GM21825 (cell line): Measurements from ENCODE around the gene ATOX1.
"Not testable (repeated sequence)": the region's sequence is repeated elsewhere in the genome, so short reads cannot be mapped to it uniquely, and the experiment has no call there.

Experiments used
- ATAC-seq: cut with Tn5 transposase; IDR thresholded peaks from one replicate; pipeline ENCODE4 v1.9.1; 2021; ENCODE audit warnings: mild to moderate bottlenecking, moderate library complexity; ENCODE audit not compliant: unreplicated experiment

ATOX1 gene

DNA sequence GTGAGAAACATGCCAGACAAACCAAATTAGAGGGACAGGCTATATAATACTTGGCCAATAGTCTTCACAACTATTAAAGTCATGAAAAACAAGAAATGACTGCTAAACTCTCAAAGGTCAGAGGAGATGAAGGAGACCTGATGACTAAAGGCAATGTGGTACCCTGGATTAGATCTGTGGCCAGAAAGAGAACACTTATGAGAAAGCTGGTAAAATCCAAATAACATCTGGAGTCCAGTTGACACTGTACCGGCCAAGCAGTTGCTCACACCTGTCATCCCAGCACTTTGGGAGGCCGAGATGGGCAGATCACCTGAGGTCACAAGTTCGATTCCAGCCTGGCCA lies 24.4 kb downstream of the ATOX1 start:
- no peak for ATAC-seq

DNA sequence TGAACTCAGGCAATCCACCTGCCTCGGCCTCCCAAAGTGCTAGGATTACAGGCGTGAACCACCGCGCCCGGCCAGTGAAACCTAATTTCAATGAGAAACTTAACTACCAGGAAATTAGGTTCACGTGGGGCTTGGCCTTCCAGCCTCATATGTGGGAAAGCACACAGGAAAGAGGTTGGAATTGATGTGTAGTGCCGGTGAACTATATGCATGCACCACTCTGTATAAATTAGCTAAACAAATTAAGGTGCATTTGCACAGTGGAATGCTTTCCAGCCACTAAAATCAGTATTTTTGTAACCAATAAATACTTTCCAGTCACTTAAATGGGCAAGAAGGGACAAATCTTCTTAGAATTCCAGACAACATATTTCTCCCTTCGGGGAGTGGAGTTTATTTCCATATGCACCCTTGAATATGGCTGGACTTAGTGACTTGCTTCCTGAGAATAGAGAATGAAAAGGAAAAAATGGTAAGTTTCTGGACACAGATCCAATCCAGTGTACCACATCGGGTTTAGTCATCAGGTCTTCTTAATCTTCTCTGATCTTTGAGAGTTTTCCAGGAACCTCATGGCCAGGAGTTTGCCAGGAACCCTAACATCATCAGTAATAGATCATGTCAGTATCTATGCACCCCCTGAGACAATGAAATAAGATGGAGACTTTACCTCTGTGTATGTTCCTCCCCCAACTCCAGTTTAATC lies 24.9 kb downstream of the ATOX1 start:
- ATAC-seq, result no peak

DNA sequence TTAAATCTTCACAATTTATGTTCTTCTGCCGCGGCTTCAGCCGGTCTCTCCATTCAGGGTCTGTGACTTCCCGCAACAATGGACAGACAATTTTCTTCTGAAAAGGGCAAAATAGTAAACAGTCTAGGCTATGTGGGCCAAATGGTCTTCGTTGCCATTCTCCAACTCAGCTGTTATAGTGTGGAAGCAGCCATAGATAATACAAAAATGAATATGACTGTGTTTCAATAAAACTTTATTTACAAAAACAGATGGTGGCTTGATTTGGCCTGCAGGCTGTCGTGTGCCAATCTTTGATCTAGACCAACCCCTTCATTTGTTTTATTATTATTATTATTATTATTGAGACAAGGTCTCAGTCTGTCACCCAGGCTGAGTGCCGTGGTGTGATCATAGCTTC lies 28.1 kb downstream of the ATOX1 start:
- ATAC-seq, result no peak

DNA sequence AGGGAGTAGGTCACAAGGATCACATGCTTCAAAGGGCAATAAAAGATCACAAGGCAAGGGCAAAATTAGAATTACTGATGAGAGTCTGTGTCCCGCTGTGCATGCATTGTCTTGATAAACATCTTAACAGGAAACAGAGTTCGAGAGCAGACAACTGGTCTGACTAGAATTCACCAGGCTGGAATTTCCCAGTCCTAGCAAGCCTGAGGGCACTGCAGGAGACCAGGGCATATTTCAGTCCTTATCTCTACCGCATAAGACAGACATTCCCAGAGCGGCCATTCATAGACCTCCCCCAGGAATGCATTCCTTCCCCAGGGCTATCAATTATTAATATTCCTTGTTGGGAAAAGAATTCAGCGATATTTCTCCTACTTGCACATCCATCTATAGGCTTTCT lies 28.8 kb downstream of the ATOX1 start:
- not testable (repeated sequence) for ATAC-seq

DNA sequence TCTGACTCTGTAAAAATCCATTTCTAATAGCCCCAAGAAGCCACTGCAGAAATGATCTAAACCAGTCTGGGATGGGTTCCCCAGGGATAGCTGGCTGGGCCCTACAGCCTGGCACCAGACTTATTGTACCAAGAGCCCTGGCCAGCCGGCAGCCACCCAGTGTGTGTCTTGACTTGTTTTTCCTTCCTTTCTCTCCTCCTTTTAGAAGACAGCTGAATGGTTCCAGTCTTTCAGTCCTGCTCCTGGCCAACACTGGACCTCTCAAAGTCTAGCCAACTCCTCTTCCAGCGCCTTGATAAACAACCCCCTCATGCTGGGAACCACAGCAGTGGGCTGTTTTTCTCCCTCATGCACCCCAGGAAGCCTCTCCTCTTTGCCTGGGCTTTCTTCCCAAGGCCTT lies 34.1 kb downstream of the ATOX1 start:
- ATAC-seq, result no peak

DNA sequence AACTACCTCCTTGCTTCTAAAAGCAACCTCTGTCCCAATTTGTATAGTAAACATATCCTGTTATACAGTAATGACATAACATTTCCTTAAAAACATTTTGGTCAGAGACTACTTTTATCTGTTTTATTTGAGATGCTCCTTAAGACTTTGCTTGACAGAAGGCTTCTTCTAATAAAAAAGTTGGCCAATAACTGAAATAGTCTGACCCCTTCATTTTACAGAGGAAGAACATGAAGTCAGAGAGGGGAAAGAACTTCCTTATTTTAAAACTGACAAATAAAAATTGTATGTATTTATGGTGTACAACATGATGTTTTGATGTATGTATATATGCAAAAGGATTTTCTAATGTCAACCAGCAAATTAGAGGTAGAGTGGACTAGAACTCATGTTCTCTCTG lies 35.9 kb downstream of the ATOX1 start:
- ATAC-seq, result no peak

DNA sequence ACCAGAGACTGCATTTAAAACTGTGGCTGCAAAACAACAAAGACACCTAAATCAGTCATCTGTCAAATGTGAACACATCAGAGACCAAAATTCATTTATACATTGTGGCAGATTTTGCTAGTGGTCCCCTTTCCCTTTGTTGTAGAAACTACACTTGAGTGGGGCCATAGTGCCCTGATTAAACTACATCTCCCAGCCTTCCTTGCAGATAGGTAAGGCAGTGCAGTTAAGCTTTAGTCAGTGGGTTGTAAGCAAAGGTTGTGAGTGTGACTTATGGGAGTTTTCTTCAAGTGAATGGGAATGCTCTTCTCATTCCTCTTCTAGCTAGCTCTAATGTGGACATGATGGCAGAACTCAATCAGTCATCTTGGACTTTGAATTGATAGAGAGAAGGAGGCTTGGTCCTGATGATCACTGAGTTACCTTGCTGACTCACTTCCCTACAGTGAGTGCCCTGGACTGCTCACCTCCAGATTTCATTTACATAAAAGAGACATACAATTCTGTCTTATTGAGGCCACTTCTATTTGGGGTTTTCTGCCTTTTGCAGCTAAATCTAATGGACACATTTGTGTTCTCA lies 36.5 kb downstream of the ATOX1 start:
- ATAC-seq, result no peak

DNA sequence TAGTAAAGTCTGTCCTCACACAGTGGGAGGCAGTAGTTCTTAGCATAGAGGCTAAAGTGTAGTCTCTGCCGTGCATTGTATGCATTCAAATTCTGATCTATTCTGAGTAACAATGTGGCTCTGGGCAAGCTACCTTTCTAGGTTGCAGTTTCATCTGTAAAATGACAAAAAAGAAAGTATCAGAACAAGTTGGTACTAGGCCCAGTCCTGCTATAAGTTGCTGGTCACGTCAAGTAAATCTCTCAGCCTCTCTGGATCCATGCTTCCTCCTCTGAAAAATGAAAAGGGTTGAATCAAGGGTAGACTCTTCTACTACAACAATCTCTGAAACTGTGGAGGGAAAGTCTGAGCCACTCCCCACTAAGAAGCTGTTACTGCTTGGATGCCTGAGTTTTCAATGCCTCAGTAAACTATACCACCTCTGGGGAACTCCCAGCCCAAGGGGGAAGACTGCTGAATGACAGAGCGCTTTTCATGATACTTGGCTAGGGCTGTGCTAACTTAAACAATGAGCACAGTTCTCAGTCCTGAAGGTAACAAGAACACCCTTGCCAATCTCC lies 37.3 kb downstream of the ATOX1 start:
- peak; percentile 89 for ATAC-seq

DNA sequence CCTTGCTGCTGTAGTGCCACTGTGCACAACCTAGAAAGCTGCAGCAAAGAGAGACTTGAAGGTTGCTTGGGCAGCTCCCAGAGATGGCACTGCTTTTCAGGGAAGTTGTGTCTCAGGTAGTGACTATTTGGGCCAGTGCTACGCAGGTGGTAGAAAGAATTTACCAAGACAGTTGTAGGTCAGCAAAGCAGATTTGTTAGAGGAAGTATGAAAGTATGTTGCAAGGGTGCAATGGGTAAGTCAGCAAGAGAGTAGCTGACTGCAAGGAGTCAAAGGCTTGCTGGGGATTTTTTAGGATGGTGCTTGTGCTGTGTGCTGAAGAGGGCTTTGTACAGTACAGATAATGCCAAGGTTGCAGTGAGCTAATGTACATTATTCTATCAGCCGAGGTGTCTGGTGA lies 38.2 kb downstream of the ATOX1 start:
- ATAC-seq, result no peak

DNA sequence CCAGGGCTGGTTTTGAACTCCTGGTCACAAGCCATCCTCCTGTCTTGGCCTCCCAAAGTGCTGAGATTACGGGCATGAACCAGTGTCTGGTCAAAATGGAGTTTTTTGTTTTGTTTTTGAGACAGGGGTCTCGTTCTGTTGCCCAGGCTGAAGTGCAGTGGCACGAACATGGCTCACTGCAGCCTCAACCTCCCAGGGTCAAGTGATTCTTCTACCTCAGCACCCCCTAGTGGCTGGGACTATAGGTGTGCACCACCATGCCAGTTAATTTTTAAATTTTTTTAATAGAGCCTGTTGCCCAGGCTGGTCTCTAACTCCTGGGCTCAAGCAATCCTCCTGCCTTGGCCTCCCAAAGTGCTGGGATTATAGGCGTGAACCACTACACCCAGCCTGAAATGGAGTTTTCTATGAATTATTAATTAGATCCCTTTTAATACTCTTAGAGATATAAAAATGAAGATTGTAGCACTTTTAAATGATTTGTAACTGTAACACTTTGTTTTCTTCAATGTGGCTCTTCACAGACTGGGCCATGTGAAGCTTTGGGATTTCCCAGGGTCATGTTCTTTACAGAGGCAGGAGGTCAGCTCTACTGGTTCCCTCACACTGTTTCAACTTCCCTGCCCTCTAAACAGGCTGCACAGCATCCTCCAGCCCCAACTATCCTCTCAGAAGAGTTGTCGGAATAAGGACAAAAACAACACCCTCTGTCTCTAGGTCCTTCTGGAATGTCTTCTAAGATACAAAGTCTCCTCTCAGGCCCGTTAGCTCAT lies 39.0 kb downstream of the ATOX1 start:
- ATAC-seq, result no peak

DNA sequence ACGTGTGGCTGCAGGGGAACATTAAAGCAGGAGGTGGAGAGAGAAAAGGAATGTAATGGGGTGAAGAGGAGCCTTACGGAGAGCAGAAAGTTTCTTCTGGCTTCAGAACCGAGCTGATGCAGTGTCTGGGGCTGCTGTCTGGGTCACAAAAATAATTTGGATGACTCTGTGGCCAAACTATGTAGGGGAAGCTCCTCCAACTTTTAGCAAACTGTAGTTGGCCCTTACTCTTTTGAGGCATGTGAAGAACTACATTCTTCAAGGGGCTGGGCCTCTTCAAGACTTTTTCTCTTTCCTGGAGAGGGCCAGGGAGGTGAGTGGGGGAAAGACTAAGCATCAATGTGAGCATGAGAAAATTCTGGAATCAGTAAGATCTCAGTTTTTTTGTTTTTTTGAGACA lies 39.8 kb downstream of the ATOX1 start:
- no peak for ATAC-seq

DNA sequence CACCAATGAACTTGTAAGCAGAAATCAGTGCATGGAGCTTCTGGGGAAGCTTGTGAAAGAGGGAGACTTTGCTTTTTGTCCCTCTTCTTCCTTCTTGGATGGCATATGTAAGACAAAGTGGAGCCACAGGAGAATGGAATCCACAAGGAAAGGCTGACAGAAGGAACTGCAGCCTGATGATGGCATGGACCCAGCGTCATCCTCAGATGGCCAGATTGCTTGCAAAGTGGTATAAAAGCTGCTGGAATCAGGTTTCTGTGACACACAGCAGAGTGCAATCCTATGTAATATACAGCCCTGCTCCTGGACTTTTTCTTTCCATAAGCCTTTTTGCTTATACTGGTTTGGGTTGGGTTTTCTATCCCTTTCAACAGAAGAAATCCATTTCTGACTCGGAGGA lies 40.3 kb downstream of the ATOX1 start:
- ATAC-seq, result no peak

DNA sequence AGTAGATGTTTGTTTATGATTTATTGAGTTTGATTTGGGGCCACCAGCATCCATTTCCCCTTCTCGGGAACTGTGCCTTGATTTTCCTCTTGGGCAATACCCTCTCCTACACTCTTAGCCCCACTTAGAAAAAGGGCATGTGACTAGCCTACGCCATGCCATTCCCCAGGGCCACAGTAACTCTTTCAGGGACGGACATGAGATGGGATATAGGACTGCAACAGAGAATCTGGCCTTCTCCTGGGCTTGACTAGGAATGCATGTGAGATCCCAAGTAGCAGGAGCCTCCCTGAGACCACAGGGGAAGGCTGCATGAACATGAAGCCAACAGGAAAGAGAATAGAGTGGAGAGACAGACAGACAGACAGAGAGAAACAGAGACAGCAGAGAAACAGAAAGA lies 41.0 kb downstream of the ATOX1 start:
- no peak for ATAC-seq

DNA sequence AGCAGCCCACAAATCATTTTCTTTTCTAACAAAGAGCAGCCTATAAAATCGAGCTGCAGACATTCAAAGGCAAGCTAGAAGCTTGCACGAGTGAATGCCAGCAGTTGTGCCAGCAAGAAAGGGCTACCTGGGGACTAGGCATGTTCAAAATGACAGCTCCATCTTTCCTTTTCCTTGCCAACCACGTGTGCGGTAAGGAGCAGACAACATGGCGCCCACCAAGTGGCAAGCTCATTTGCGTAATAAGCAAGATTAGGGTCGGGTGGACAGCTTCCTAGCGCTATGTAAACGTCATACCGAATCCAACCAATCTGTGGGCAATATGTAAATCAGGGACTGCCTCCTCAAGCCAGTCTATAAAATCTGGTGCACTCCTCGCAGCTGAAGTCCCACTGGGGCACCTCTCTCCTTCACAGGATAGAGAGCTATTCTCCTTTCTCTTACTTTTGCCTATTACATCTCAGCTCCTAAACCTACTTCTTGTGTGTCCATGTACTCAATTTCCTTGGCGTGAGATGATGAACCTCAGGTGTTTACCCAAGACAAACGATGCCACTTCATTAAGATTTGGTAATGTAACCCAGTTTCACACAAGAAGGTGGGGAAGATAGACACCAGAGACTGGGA lies 49.2 kb downstream of the ATOX1 start:
- no peak for ATAC-seq

DNA sequence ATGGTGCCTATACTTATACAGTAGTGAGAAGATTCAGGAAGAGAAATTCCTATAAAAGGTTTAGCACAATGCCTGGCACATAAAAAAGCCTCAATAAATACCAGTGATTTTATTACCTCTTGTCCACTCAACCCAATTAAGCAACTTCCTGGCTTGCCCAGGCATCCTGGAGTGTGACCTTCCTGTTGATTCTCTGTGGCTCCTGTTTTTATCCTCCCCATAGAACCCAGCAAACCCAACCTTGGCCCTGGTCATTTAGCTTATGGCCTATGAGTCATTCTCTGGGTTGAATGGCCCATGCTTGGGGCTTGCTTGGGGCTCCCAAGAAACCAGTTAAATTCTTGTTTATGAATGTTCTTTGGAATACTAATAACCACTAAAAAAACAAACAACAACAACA lies 50.3 kb downstream of the ATOX1 start:
- ATAC-seq, result no peak

DNA sequence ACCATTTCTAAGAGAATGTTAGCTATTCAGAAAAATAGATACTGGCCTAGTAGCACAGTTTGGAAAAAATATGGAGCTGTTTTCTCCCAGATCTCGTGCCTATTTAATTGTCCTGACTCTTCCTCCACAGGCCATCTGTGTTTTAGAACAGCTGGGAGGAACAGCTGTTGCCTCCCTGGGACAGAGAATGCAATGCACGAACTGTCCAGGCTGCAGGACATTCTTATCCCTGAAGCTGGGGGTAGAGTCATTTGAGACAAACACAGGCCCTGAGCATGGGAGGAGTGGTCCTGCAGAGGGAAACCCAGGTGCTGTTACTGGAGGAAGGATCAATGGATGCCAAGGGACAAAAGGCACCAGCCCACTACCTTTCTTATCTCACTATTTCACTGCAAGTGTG lies 50.9 kb downstream of the ATOX1 start:
- no peak for ATAC-seq

DNA sequence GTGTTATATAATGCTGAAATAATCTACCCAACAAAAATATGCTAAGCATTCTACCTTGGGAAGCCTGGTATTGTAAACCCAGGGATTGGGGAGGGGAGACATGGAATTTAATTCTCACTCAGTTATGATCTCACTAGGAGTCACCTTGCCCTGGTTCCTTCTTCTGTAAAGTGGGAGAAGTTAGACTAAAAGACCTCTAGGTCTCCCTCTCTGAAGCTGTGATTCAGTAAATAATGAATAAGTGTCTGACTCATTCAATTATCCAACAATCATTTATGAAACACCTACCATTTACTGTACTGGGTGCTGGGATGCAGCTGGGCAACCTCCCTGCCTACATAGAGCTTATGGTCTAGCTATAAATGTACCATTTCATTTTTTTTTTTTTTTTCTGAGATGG lies 51.5 kb downstream of the ATOX1 start:
- ATAC-seq, result no peak

DNA sequence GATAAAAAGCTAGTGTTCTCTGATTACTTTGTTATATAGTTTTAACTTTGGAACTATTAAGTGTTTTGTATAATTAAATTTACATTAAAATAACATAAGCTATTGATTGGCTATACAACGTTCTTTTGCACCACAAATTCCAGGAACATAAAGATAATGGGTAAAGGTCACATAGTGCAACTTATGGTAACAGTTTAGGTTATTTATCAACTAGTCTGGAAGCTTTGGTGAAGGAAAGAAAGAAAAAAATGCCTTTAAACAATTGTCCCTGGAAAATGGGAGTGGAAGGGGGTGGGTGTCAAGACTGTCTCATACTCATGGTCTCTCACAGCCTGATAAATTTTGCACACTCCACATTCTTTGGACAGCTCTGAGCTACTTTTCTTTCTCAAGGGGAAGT lies 54.7 kb downstream of the ATOX1 start:
- ATAC-seq, result no peak

DNA sequence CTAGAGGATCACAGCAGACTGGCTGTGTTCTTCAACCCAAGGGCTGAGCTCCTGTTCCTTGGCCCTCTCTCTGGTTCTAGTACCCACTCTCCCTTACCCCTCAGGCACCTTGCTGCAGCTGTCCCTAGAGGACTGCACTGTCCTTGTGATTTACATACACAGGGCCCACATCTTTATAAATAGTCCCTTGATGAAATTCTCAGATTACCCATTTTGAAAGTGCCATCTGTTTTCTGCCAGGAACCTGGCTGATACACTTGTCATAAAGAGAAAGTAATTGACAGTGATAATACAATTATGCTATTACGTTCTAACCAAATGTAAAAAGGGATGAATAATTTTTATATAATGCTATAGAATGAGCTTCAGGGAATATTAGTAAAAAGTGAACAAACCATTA lies 55.2 kb downstream of the ATOX1 start:
- peak; percentile 96 for ATAC-seq

DNA sequence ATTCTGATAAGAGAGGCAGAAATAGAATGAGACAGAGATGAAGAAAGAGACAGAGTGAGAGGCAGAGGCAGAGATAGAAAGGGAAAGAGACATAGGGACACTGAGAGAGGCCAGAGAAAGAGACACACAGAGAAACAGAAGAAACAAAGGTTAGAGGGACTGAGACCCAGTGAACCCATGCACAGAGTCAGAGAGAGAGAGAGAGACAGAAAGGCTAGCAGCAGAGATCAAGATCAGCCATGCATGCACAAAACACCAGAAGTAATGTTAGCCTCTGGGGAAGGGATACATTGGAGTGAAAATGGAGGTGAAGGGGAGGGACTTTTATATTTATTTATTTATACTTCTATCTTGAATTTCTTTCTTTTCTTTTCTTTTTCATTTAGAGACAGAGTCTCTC lies 57.6 kb downstream of the ATOX1 start:
- peak; percentile 53 for ATAC-seq

DNA sequence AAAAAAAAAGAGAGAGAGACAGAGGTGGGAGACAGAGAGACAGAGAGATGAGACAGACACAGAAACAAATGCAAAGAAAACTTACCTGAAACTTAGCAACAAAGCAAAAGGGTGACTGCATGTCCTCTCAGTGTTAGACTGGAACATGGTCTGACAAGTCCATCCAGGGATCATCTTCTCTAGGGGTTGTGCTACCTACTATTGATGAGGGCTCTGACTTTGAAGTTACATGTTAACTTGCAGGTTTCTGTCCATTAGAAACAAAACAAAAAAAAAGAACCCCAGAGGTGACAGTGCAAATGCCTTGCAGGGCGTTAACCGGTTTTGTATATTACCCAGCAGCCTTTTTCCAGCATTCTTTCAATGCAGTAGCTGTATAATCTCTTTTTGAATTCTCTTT lies 58.1 kb downstream of the ATOX1 start:
- ATAC-seq, result no peak
